GM21786 (cell line): ENCODE measurements around the gene COL5A1.

Source experiments
- ATAC-seq: cut with Tn5 transposase; IDR thresholded peaks from one replicate; pipeline ENCODE4 v1.9.1; 2021; ENCODE audit not compliant: unreplicated experiment

Gene COL5A1

GRCh38 chr9:134641173-134641989, at the start of gene COL5A1:
Gene COL5A1 (plus strand): TSS chr9:134641803. CDS start chr9:134642188, 385 bp downstream.
- ATAC-seq, result no peak

- ATAC-seq, result no peak
These were observed 49.4 kb upstream of the COL5A1 start for GRCh38 chr9:134592018-134592818.

GRCh38 chr9:134592819-134593200, 48.8 kb upstream of the COL5A1 start:
- ATAC-seq, result no peak

GRCh38 chr9:134593286-134594077, 48.1 kb upstream of the COL5A1 start:
- ATAC-seq, result no peak

GRCh38 chr9:134594078-134594941, 47.3 kb upstream of the COL5A1 start:
- no peak for ATAC-seq

- ATAC-seq, result no peak
These were observed 46.6 kb upstream of the COL5A1 start for GRCh38 chr9:134595014-134595413.

GRCh38 chr9:134597041-134597913, 44.3 kb upstream of the COL5A1 start:
- ATAC-seq, result no peak

GRCh38 chr9:134597957-134598883, 43.4 kb upstream of the COL5A1 start:
- ATAC-seq, result no peak

- ATAC-seq, result no peak
These were observed 42.7 kb upstream of the COL5A1 start for GRCh38 chr9:134598884-134599245.

GRCh38 chr9:134600371-134600770, 41.2 kb upstream of the COL5A1 start:
- no peak for ATAC-seq

GRCh38 chr9:134600836-134601638, 40.6 kb upstream of the COL5A1 start:
- no peak for ATAC-seq

- ATAC-seq, result no peak
These were observed 39.8 kb upstream of the COL5A1 start for GRCh38 chr9:134601764-134602163.

- ATAC-seq, result no peak
These were observed 38.8 kb upstream of the COL5A1 start for GRCh38 chr9:134602547-134603362.

GRCh38 chr9:134604834-134605233, 36.8 kb upstream of the COL5A1 start:
- ATAC-seq, result no peak

GRCh38 chr9:134605351-134605965, 36.1 kb upstream of the COL5A1 start:
- ATAC-seq, result no peak

- no peak for ATAC-seq
These were observed 35.6 kb upstream of the COL5A1 start for GRCh38 chr9:134605966-134606357.
